Ascending aorta (tissue), 2 donors: ENCODE measurements around the gene ARPC2. TPM values are rescaled to one million over a fixed set of nuclear protein-coding genes. Genes with fewer than 3 reads are reported as not detected.

Experiments used
- DNase-seq, 2 donors: peaks; one replicate each; pipeline ENCODE4 v3.0.0-alpha.2; 2019; ENCODE audit warnings: low spot score in 2 of 2
- H3K27ac ChIP-seq, 2 donors: fragments of 200-600 bp; sonication (generic); one replicate each; pipeline ENCODE4 v1.5.1; 2016 to 2017; ENCODE audit warnings: mild to moderate bottlenecking in 1 of 2
- H3K27me3 ChIP-seq: fragments of 200-600 bp; sonication (generic); one replicate; pipeline ENCODE4 v1.5.1; 2017
- H3K36me3 ChIP-seq, 2 donors: fragments of 200-600 bp; sonication (generic); one replicate each; pipeline ENCODE4 v1.5.1; 2016
- H3K4me1 ChIP-seq, 2 donors: fragments of 200-600 bp; sonication (generic); one replicate each; pipeline ENCODE4 v1.5.1; 2016 to 2017; ENCODE audit warnings: mild to moderate bottlenecking in 1 of 2
- H3K4me3 ChIP-seq, 2 donors: fragments of 200-600 bp; sonication (generic); one replicate each; pipeline ENCODE4 v1.5.1; 2016 to 2017; ENCODE audit warnings: mild to moderate bottlenecking in 1 of 2
- H3K9me3 ChIP-seq, 2 donors: fragments of 200-600 bp; sonication (generic); one replicate each; pipeline ENCODE4 v1.5.1; 2016
- intact Hi-C: fragments of 100-400 bp; cut with DNase I; formaldehyde crosslinking; loops from one replicate; pipeline ENCODE4 v1.15.1; 2023
- total RNA-seq: library from RNA; depleted of rRNA; stranded (reverse); fragments of >200 nt; gene quantifications from one replicate; pipeline ENCODE4 v1.1.0, GENCODE V29; 2016
- TF ChIP-seq, protein P1 (sequence below), 3 experiments: fragments of 200-600 bp in 2 of 3; fragments of 450-650 bp in 1 of 3; sonication (generic) in 2 of 3; IDR thresholded peaks; one replicate each; pipeline ENCODE4 v1.5.1; 2016 to 2019; ENCODE audit warnings: antibody characterized with exemption in 3 of 3, mild to moderate bottlenecking in 1 of 3, moderate library complexity in 1 of 3

ARPC2 gene
- total RNA-seq, 1 donor from 2014 or later: 237 TPM

DNA sequence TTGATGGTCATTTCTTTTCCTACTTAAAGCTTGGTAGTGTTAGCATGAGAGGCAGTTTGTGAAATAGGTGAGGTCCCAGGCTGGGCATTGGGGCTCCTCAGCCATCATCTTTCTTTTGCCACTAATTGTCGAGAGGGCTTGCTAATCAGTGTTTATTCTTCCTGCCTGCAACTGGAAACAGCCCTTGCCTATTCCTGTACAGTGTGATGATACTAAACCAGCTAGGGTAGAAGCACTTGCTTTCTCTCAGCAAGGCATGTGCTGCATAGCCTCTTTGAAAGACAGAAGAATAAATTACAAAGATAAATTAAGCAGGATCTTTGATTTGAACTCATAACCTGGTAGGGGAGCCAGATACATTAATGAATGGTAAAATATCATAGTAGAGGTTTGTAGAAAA, 27.2 kb downstream of the ARPC2 start:
- intact Hi-C loops: no loop called here
- H3K9me3 ChIP-seq: no peaks in the 10 kb centered on the region
- H3K36me3 ChIP-seq: peaks cover 85 to 93% of the 10 kb centered on the region in 2 donors
- DNase-seq: no peak
- no peak overlapping the region for H3K4me3 ChIP-seq
- no peaks in the 10 kb centered on the region for H3K27me3 ChIP-seq
- peaks cover 9 to 19% of the 10 kb centered on the region in 2 donors for H3K4me1 ChIP-seq
- no peak overlapping the region for H3K27ac ChIP-seq
- TF ChIP-seq, protein P1, sequence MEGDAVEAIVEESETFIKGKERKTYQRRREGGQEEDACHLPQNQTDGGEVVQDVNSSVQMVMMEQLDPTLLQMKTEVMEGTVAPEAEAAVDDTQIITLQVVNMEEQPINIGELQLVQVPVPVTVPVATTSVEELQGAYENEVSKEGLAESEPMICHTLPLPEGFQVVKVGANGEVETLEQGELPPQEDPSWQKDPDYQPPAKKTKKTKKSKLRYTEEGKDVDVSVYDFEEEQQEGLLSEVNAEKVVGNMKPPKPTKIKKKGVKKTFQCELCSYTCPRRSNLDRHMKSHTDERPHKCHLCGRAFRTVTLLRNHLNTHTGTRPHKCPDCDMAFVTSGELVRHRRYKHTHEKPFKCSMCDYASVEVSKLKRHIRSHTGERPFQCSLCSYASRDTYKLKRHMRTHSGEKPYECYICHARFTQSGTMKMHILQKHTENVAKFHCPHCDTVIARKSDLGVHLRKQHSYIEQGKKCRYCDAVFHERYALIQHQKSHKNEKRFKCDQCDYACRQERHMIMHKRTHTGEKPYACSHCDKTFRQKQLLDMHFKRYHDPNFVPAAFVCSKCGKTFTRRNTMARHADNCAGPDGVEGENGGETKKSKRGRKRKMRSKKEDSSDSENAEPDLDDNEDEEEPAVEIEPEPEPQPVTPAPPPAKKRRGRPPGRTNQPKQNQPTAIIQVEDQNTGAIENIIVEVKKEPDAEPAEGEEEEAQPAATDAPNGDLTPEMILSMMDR (IDR thresholded peaks at IDR 0.05): no peak

DNA sequence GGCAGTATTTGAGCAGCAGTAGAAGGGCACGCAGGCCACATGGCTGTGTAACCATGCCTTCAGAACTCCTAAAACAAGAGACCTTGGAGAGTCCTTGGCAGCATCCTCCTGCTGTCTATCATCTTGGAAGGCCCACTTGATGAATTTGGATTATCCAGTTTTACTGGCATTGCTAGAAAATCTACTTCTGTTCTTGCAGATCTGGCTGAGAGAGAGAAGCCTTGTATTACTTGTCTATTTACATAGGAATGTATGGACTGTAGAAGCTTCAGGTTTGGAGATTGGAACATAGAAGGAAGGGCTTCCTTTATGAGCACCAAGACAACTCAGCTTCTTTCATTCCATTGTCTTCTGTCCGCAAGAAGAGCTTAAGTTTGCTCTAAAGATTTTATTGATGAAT, 27.7 kb downstream of the ARPC2 start:
- Histone ChIP-seq H3K27ac (no peak overlapping the region), H3K27me3 (no peaks in the 10 kb centered on the region), H3K4me1 (peaks cover 9 to 19% of the 10 kb centered on the region in 2 donors), H3K36me3 (peaks cover 85 to 93% of the 10 kb centered on the region in 2 donors), H3K9me3 (no peaks in the 10 kb centered on the region), H3K4me3 (no peak overlapping the region)
- TF ChIP-seq, protein P1 (IDR thresholded peaks at IDR 0.05): no peak
- DNase-seq: no peak
- intact Hi-C loops: no loop called here

DNA sequence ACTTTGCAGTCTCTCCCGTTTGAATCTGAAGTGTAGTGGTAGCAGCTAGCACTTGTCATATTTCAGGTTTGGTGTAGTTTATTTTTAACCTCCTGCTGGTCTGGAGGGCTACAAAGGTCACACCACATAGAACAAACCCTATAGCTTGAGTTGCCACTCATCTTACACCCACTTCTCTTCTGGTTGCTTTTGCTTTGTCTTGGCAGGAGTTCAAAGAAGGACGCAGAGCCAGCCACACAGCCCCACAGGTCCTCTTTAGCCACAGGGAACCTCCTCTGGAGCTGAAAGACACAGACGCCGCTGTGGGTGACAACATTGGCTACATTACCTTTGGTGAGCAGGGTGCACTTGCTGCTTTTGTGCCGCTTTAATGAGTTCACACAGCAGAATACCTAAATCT, 28.2 kb downstream of the ARPC2 start:
- Histone ChIP-seq H3K36me3 (peaks cover 85 to 93% of the 10 kb centered on the region in 2 donors), H3K27me3 (no peaks in the 10 kb centered on the region), H3K4me1 (peaks cover 9 to 19% of the 10 kb centered on the region in 2 donors), H3K4me3 (no peak overlapping the region), H3K9me3 (no peaks in the 10 kb centered on the region), H3K27ac (no peak overlapping the region)
- DNase-seq: peak in 1 of 2 donors; percentile 56
- intact Hi-C loops: no loop called here
- TF ChIP-seq, protein P1 (IDR thresholded peaks at IDR 0.05): no peak

DNA sequence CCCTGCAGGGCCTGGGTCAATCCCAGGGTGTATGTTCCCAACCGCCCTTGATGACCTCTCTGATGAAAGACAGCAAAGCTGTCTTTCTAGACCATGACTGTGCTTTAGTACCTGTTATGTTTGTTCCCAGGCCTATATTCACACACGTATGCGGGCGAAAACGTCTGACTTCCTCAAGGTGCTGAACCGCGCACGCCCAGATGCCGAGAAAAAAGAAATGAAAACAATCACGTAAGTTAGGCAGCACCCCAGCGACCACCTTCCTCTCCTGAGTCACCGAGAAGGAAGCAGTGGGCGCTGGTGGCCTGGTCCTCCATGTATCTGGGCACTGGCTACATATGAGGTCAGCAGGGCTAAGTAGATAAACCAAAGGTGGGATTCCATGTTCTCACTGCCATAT, 32.7 kb downstream of the ARPC2 start:
- no peaks in the 10 kb centered on the region for H3K27me3 ChIP-seq
- H3K36me3 ChIP-seq: peaks cover 100% of the 10 kb centered on the region in 2 donors
- H3K27ac ChIP-seq: no peak overlapping the region
- no peaks in the 10 kb centered on the region for H3K4me1 ChIP-seq
- DNase-seq: peak in 1 of 2 donors; percentile 58
- intact Hi-C loops: no loop called here
- no peaks in the 10 kb centered on the region for H3K9me3 ChIP-seq
- TF ChIP-seq, protein P1 (IDR thresholded peaks at IDR 0.05): no peak
- H3K4me3 ChIP-seq: no peak overlapping the region

DNA sequence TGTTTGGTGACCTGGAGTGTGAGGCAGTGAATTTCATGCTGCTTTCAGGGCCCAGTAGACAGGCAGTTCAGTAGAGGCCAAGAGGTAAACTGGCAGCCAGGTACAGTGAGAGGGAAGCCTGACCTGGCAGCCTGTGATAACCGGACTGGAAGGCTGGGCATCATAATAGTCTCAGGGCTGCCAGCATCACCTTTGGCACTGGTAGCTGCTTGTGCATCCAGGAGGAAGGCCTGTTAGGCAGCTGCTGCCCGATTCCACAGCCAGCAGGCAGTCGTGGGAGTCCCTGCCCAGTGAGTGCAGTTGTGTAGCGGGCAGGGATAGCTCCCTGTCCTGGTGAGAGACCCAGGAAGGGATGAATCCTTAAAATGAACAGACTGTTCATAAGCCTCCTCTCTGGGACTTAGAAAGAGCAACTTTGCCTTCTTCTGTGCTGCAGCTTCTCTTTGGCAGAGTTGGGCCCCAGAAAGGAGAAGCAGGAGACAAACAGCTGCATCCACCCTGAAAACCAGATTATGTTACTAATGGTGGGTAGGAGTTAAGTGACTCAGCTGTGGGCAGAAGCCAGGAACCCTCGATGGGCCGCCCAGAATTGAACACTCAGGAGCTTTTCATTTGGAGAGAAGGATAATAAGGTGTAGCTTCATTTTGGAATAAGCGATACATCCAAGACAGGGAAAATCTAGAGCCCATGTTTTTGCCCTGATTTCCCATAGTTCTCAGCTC, 35.7 kb downstream of the ARPC2 start:
- peak overlapping the region in 1 of 2 donors; percentile 38 for H3K27ac ChIP-seq
- TF ChIP-seq, protein P1 (IDR thresholded peaks at IDR 0.05): no peak
- peaks cover 79 to 88% of the 10 kb centered on the region in 2 donors for H3K36me3 ChIP-seq
- DNase-seq: no peak
- no peak overlapping the region for H3K4me3 ChIP-seq
- H3K27me3 ChIP-seq: no peaks in the 10 kb centered on the region
- intact Hi-C loops: no loop called here
- no peaks in the 10 kb centered on the region for H3K4me1 ChIP-seq
- no peaks in the 10 kb centered on the region for H3K9me3 ChIP-seq
